ENCODE measurements around the gene DKK3. TPM values are rescaled to one million over a fixed set of nuclear protein-coding genes. Genes with fewer than 3 reads are reported as not detected.
A peak's percentile ranks its signal among the peaks of the same experiment; 100 is the strongest.
"Not testable (repeated sequence)": the region's sequence is repeated elsewhere in the genome, so short reads cannot be mapped to it uniquely, and the experiment has no call there.

Gene DKK3
- total RNA-seq, 2 experiments from 2014 or later = 0.46 TPM; not detected in 1

DNA sequence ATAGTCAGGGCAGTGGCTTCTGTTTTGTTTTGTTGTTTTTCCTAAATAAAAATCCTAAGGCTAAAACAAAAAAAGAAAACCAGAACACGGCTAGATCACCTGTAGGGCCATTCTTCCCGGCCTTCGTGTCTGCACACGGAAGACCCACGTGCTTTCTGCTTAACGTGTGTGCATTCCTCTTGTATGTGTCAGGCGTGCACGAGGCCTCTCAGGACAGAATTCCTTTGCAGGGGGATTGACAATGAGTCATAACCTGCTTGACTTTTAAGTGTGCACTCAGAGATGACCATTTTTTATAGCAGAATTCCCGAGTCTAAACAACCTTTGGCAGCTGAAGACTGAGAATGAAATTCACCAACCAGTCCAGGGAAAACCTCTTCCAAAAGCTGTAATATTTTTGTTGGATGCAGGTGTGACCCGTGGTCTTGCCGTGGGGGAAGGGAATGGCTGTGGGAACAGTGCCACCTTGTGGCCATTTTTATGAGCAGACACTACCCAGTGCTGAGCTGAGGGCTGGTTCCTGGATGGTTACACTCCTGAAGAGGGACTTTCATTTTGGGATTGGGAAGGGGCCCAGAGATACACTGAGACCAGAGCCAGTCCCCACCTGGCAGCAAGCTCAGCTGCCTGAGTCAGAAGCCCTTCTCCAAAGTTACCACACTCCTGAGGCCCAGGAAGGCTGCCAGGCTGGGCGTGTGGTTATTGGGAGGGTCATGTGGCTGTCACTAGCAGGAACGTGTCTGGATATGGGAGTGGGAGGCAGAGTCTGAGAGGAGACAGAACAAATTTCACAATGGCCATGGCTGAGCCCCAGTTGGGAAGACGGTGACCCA lies 35.7 kb upstream of the DKK3 start:
- Mint-ChIP-seq H3K36me3 (no peaks in the 10 kb centered on the region), H3K4me3 (no peak overlapping the region), H3K4me1 (peaks cover 6% of the 10 kb centered on the region), H3K27ac (no peak overlapping the region), H3K27me3 (peaks cover 12% of the 10 kb centered on the region), H3K9me3 (no peaks in the 10 kb centered on the region)
- peak; percentile 46 for DNase-seq

DNA sequence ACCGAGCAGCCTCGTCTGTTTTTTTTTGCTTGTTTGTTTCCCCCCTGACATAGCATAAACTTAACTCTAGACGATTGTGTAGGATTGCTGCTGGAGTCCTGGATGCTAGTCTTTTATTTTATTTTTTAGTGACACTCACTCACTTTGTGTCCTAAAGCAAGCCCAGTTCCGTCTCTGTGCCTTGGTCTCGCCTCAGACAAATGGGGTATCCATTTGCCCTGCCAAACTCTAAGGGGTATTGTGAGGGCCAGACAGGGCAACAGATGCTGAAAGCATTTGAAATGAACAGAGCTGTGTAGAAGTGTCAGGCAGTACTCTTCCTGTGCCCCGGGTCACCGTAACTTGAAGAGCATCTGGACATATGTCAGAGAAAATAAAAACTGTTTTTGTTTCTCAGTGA lies 34.8 kb upstream of the DKK3 start:
- H3K4me1 Mint-ChIP-seq = peaks cover 6% of the 10 kb centered on the region
- peaks cover 12% of the 10 kb centered on the region for H3K27me3 Mint-ChIP-seq
- no peak for DNase-seq
- H3K9me3 Mint-ChIP-seq = no peaks in the 10 kb centered on the region
- no peak overlapping the region for H3K4me3 Mint-ChIP-seq
- no peak overlapping the region for H3K27ac Mint-ChIP-seq
- H3K36me3 Mint-ChIP-seq = no peaks in the 10 kb centered on the region

DNA sequence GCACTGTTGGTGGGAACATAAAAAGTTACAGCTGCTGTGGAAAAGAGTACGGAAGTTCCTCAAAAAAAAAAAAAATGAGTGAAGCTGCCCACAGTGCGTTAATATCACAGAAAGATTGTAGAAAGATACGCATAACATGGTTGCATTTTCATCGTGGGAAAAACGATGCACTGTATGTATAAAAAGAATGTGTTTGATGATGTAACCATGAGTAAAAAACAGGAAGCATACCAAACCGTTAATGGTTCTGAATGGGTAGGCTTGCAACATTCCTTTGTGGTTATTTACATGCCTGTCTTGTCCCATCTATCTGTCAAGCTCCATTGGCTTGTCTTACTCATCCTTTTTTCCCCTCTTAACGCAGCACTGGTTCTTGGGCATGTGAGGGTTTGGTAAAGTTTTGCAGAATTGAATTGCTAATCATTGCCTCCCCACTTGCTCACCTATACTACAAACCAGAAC lies 33.8 kb upstream of the DKK3 start:
- H3K4me3 Mint-ChIP-seq = no peak overlapping the region
- no peak for DNase-seq

DNA sequence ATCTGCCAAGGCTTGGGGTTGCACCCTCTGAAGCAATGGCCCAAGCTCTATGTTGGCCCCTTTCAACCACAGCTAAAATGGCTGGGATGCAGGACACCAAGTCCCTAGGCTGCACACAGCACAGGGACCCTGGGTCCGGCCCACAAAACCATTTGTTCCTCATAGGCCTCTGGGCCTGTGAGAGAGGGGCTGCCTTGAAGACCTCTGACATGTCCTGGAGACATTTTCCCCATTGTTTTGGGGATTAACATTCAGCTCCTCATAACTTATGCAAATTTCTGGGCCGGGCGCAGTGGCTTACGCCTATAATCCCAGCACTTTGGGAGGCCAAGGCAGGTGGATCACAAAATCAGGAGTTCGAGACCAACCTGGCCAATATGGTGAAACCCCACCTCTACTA lies 32.3 kb upstream of the DKK3 start:
- not testable (repeated sequence) for H3K4me1 Mint-ChIP-seq, H3K4me3 Mint-ChIP-seq, H3K27ac Mint-ChIP-seq, H3K9me3 Mint-ChIP-seq, H3K36me3 Mint-ChIP-seq, H3K27me3 Mint-ChIP-seq, DNase-seq

More for the DNA sequence above, 33.8 kb upstream of the DKK3 start:
- no peaks in the 10 kb centered on the region for H3K36me3 Mint-ChIP-seq
- H3K9me3 Mint-ChIP-seq = no peaks in the 10 kb centered on the region
- H3K4me1 Mint-ChIP-seq = peaks cover under 1% of the 10 kb centered on the region
- H3K27me3 Mint-ChIP-seq = peaks cover 10% of the 10 kb centered on the region
- no peak overlapping the region for H3K27ac Mint-ChIP-seq

GRCh38 chr11:12032968-12033367 lies 24.5 kb upstream of the DKK3 start:
- H3K27ac Mint-ChIP-seq = no peak overlapping the region
- H3K4me3 Mint-ChIP-seq = no peak overlapping the region
- H3K4me1 Mint-ChIP-seq = no peaks in the 10 kb centered on the region
- H3K9me3 Mint-ChIP-seq = no peaks in the 10 kb centered on the region
- DNase-seq = no peak
- no peaks in the 10 kb centered on the region for H3K36me3 Mint-ChIP-seq
- peaks cover 12% of the 10 kb centered on the region for H3K27me3 Mint-ChIP-seq

- Mint-ChIP-seq H3K4me1 (no peaks in the 10 kb centered on the region), H3K36me3 (no peaks in the 10 kb centered on the region), H3K4me3 (no peak overlapping the region), H3K27me3 (peaks cover 12% of the 10 kb centered on the region), H3K27ac (no peak overlapping the region), H3K9me3 (no peaks in the 10 kb centered on the region)
- no peak for DNase-seq
Observed at GRCh38 chr11:12031856-12032544, 23.6 kb upstream of the DKK3 start.

DNA sequence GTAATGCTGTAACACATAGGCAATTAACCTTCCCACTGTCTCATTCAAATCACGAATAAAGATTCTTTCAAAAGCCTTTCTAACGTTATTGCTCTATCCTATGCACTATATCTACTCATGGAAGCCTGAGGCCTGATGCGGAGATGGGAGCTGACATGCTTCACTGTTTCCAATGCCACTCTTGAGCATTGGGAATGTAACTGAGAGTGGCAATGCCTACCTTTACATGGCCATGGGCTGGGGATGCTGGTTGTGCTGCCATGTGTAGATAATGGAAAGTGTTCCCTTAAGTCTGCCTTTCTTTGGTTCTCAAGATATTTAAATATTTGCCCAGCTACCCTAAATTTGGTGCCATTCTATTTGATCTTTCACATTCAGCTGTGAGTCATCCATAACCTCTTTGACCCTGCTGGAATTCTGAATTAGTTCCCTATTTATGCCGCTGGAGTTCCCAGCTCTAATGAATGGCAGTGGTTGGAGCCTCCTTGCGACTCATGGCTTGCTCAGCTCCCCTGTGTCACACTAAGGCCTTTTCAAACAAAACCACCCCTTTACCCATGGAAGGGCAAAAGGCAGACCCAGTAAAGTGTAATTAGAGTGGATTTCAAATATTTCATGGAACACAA lies 21.4 kb upstream of the DKK3 start:
- Mint-ChIP-seq H3K4me3 (no peak overlapping the region), H3K27ac (no peak overlapping the region), H3K36me3 (no peaks in the 10 kb centered on the region), H3K4me1 (no peaks in the 10 kb centered on the region), H3K9me3 (no peaks in the 10 kb centered on the region), H3K27me3 (peaks cover 12% of the 10 kb centered on the region)
- DNase-seq = no peak

- Mint-ChIP-seq H3K27ac (no peak overlapping the region), H3K27me3 (peaks cover 11% of the 10 kb centered on the region), H3K4me3 (no peak overlapping the region), H3K36me3 (no peaks in the 10 kb centered on the region), H3K4me1 (no peaks in the 10 kb centered on the region), H3K9me3 (peaks cover 2% of the 10 kb centered on the region)
- no peak for DNase-seq
Observed at GRCh38 chr11:12029119-12029518, 20.7 kb upstream of the DKK3 start.

DNA sequence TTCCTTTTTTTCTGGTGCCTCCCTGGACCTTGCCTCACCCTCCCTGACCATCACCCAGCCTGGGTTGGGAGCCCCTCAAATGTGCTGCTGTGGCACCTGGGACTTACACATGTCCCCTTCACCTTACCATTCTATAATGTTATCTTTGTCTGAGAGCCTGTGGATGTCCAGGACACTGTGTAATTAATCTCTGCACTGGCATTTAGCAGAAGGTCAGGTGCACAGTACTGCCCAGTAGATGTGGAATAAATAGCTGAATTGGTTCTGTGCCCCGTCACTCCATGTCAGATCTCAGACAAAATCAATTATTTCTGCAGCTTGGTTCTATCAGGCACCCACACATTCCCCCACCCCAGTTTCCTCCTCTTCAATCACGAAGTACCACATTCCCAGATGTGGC lies 19.9 kb upstream of the DKK3 start:
- no peaks in the 10 kb centered on the region for H3K4me1 Mint-ChIP-seq
- H3K27ac Mint-ChIP-seq = no peak overlapping the region
- no peak overlapping the region for H3K4me3 Mint-ChIP-seq
- no peaks in the 10 kb centered on the region for H3K36me3 Mint-ChIP-seq
- no peak for DNase-seq
- peaks cover 2% of the 10 kb centered on the region for H3K9me3 Mint-ChIP-seq
- peaks cover 4% of the 10 kb centered on the region for H3K27me3 Mint-ChIP-seq

- DNase-seq = no peak
- Mint-ChIP-seq H3K36me3 (no peaks in the 10 kb centered on the region), H3K4me1 (no peaks in the 10 kb centered on the region), H3K9me3 (peaks cover 2% of the 10 kb centered on the region), H3K27me3 (peaks cover 7% of the 10 kb centered on the region), H3K4me3 (no peak overlapping the region), H3K27ac (no peak overlapping the region)
Observed at GRCh38 chr11:12026331-12027211, 18.1 kb upstream of the DKK3 start.

DNA sequence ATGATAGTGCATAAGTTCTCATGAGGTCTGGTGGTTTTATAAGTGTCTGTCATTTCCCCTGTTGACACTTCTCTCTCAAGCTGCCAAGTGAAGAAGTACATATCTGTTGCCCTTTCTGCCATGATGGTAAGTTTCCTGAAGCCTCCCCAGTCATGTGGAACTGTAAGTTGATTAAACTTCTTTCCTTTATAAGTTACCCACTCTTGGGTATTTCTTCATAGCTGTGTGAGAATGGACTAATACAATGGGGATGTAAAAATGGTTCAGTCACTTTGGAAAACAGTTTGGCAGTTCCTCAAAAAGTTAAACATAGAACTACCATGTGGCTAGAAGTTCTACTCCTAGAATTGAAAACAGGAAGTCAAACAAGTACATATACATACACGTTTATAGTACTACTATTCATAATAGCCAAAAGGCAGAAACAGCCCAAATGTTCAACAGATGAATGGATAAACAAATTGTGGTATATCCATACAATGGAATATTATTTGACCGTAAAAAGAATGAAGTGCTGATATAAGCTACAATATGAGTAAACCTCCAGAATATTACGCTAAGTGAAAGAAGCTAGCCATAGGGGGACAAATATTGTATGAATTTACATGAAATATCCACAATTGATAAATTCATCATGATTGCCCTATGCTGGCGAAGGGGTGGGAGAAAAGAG lies 16.0 kb upstream of the DKK3 start:
- H3K27me3 Mint-ChIP-seq = peaks cover 3% of the 10 kb centered on the region

GRCh38 chr11:12023015-12023414 lies 14.6 kb upstream of the DKK3 start:
- Mint-ChIP-seq H3K36me3 (no peaks in the 10 kb centered on the region), H3K27me3 (peaks cover 3% of the 10 kb centered on the region), H3K27ac (no peak overlapping the region), H3K4me1 (no peaks in the 10 kb centered on the region), H3K4me3 (no peak overlapping the region), H3K9me3 (peaks cover 2% of the 10 kb centered on the region)
- no peak for DNase-seq

More for the DNA sequence above, 16.0 kb upstream of the DKK3 start:
- Mint-ChIP-seq H3K4me1 (no peaks in the 10 kb centered on the region), H3K4me3 (no peak overlapping the region), H3K27ac (no peak overlapping the region), H3K9me3 (peaks cover 2% of the 10 kb centered on the region), H3K36me3 (no peaks in the 10 kb centered on the region)
- DNase-seq = no peak

DNA sequence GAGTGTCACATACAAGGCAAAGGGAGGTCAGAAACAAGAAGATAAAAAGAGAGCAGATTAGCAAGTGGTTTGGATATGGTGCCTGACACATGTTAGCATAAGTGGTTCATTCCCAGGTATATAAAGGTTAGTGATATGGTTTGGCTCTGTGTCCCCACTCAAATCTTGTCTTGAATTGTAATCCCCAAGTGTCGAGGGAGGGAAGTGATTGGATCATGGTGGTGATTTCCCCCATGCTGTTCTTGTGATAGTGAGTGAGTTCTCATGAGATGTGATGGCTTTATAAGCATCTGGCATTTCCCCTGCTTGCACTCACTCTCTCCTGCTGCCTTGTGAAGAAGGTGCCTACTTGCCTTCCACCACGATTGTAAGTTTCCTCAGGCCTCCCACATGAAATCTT lies 12.1 kb upstream of the DKK3 start:
- Mint-ChIP-seq H3K9me3 (peaks cover 2% of the 10 kb centered on the region), H3K4me3 (no peak overlapping the region), H3K27ac (no peak overlapping the region), H3K4me1 (no peaks in the 10 kb centered on the region), H3K36me3 (no peaks in the 10 kb centered on the region), H3K27me3 (peaks cover 9% of the 10 kb centered on the region)
- DNase-seq = no peak

- no peaks in the 10 kb centered on the region for H3K36me3 Mint-ChIP-seq
- H3K4me3 Mint-ChIP-seq = no peak overlapping the region
- no peaks in the 10 kb centered on the region for H3K4me1 Mint-ChIP-seq
Observed at GRCh38 chr11:12019866-12020416, 11.5 kb upstream of the DKK3 start.

More at GRCh38 chr11:12019866-12020416, 11.5 kb upstream of the DKK3 start:
- Mint-ChIP-seq H3K9me3 (peaks cover 2% of the 10 kb centered on the region), H3K27me3 (peaks cover 9% of the 10 kb centered on the region), H3K27ac (no peak overlapping the region)
- no peak for DNase-seq
